Measurements from ENCODE around the gene SESTD1. TPM values are rescaled to one million over a fixed set of nuclear protein-coding genes. Genes with fewer than 3 reads are reported as not detected.

Gene SESTD1
- total and polyA plus RNA-seq, 9 of the 15 experiments (the other 6 are each of a cell fraction or from before 2014, with no cell fraction given), result 0.32 to 5.6 (median 2.1) TPM

GRCh38 chr2:179277429-179278196, 13.0 kb upstream of the SESTD1 start:
- WGBS (ENCODE audit: insufficient coverage, low coverage, missing lambda C conversion rate), result 0% methylated on average over 3 of the region's 3 CpGs
- Histone ChIP-seq H3K36me3 (ENCODE audit: control insufficient read depth, insufficient read depth, low read length) (no peaks in the 10 kb centered on the region), H3K9me3 (replicated peaks; ENCODE audit: control insufficient read depth, insufficient read depth, low read depth, low read length) (no peaks in the 10 kb centered on the region), H3K4me1 (replicated peaks in 1 of 2; ENCODE audit: control insufficient read depth in 2 of 2, insufficient read depth in 2 of 2, low read length in 2 of 2) (no peaks in the 10 kb centered on the region), H3K79me2 (ENCODE audit: control insufficient read depth, insufficient read depth, low read length) (no peaks in the 10 kb centered on the region), H2AFZ (ENCODE audit: low read depth, low read length) (no peak overlapping the region), H4K20me1 (replicated peaks; ENCODE audit: control insufficient read depth, insufficient read depth, low read length) (no peaks in the 10 kb centered on the region), H3K27ac (ENCODE audit: extremely low read depth, low read depth, low read length) (no peak overlapping the region), H3K9me1 (ENCODE audit: control insufficient read depth, insufficient read depth, low read length) (no peaks in the 10 kb centered on the region), H3K4me2 (ENCODE audit: insufficient read depth, low read length) (no peak overlapping the region), H3K27me3 (ENCODE audit: control insufficient read depth in 2 of 2, insufficient read depth in 2 of 2, low read length in 2 of 2) (no peaks in the 10 kb centered on the region), H3K9ac (ENCODE audit: insufficient read depth in 1 of 2, low read depth in 2 of 2, low read length in 2 of 2) (no peak overlapping the region), H3K4me3 (no peak overlapping the region)
- ChIA-PET POLR2A (interaction anchor here (0.5 to 1.7 kb wide), 2 partner anchors 17 to 1253 kb away, joined by 3 read pairs; no protein-coding TSS in a partner anchor), CTCF (ENCODE audit: low intra/inter-chr PET ratio) (no interaction called here)
- intact Hi-C loops (cut with micrococcal nuclease), result no loop called here
- FAIRE-seq, result no peak
- no TSS peak for BruUV-seq (replicated peaks)
- no peak for ATAC-seq
- no peak for DNase-seq (ENCODE audit: extremely low read depth in 1 of 4, low spot score in 3 of 4)
- in situ Hi-C loops (cut with MboI), result no loop called here
- TF ChIP-seq KDM2B (CRISPR knock-in tag; IDR thresholded peaks at IDR 0.05) (no peak), GTF2E2 (tag; IDR thresholded peaks at IDR 0.05) (no peak), AFF4 (CRISPR knock-in tag; IDR thresholded peaks at IDR 0.05) (no peak), HNRNPLL (IDR thresholded peaks at IDR 0.05; ENCODE audit: low read depth, low read length, poor library complexity, severe bottlenecking) (no peak), U2AF2 (optimal IDR thresholded peaks at IDR 0.05; ENCODE audit: low read depth, low read length) (no peak), MGA (IDR thresholded peaks at IDR 0.05) (no peak)

Data from K562 (cell line).